DND-41 (cell line): Measurements from ENCODE around the gene NBEA.

Experiments used
- ATAC-seq: fragments of 200-7000 bp; cut with Tn5 transposase; 3 replicates; pipeline ENCODE4 v1.9.1; 2021; ENCODE audit warnings: low read depth; ENCODE audit not compliant: insufficient read depth
- DNase-seq: peaks from one replicate; pipeline ENCODE4 v3.0.0-alpha.2; 2020
- H2AFZ ChIP-seq: 2 replicates; pipeline ENCODE4 v1.6.0; 2012; ENCODE audit warnings: low read depth, low read length
- H3K27ac ChIP-seq: 2 replicates; pipeline ENCODE4 v1.5.1; 2012; ENCODE audit warnings: low read length, inconsistent platforms
- H3K27me3 ChIP-seq: fragments of 200-600 bp; sonication (generic); 2 replicates; pipeline ENCODE4 v1.6.0; 2012; ENCODE audit warnings: low read length, mild to moderate bottlenecking, inconsistent platforms; ENCODE audit not compliant: insufficient read depth, poor library complexity
- H3K36me3 ChIP-seq: 2 replicates; pipeline ENCODE4 v1.5.1; 2012; ENCODE audit warnings: low read length, inconsistent platforms; ENCODE audit not compliant: insufficient read depth
- H3K4me1 ChIP-seq: 2 replicates; pipeline ENCODE4 v1.5.1; 2012; ENCODE audit warnings: mild to moderate bottlenecking, low read length; ENCODE audit not compliant: insufficient read depth
- H3K4me2 ChIP-seq: 2 replicates; pipeline ENCODE4 v1.6.0; 2012; ENCODE audit warnings: mild to moderate bottlenecking, moderate library complexity, low read length, inconsistent platforms; ENCODE audit not compliant: insufficient read depth
- H3K4me3 ChIP-seq, 2 experiments: fragments of 200-600 bp in 1 of 2; shearing (Covaris generic) in 1 of 2; 2 replicates each; pipeline ENCODE4 v1.5.1; 2012 to 2016; ENCODE audit warnings: inconsistent platforms in 2 of 2, low read length in 2 of 2, mild to moderate bottlenecking in 2 of 2, low read depth in 1 of 2, moderate library complexity in 1 of 2
- H3K79me2 ChIP-seq: 2 replicates; pipeline ENCODE4 v1.6.0; 2012; ENCODE audit warnings: low read length, inconsistent platforms; ENCODE audit not compliant: insufficient read depth
- H3K9ac ChIP-seq: 2 replicates; pipeline ENCODE4 v1.6.0; 2012; ENCODE audit warnings: low read depth, mild to moderate bottlenecking, inconsistent platforms, low read length, moderate library complexity
- H3K9me3 ChIP-seq: 2 replicates; pipeline ENCODE4 v1.5.1; 2012; ENCODE audit warnings: low read length, moderate library complexity, mild to moderate bottlenecking, inconsistent platforms; ENCODE audit not compliant: insufficient read depth, severe bottlenecking
- H4K20me1 ChIP-seq: 2 replicates; pipeline ENCODE4 v1.6.0; 2012; ENCODE audit warnings: low read length; ENCODE audit not compliant: insufficient read depth
- EZH2 ChIP-seq: IDR thresholded peaks from 3 replicates; pipeline ENCODE4 v1.6.1; 2012; ENCODE audit warnings: borderline replicate concordance, low read depth, mild to moderate bottlenecking, moderate library complexity, low read length, inconsistent platforms; ENCODE audit not compliant: severe bottlenecking
- TF ChIP-seq, protein P1 (sequence below): IDR thresholded peaks from 2 replicates; pipeline ENCODE4 v1.5.1; 2012; ENCODE audit warnings: borderline replicate concordance, low read length, moderate library complexity, mild to moderate bottlenecking; ENCODE audit not compliant: poor library complexity, severe bottlenecking; ENCODE audit errors: extremely low read depth

The NBEA gene

DNA sequence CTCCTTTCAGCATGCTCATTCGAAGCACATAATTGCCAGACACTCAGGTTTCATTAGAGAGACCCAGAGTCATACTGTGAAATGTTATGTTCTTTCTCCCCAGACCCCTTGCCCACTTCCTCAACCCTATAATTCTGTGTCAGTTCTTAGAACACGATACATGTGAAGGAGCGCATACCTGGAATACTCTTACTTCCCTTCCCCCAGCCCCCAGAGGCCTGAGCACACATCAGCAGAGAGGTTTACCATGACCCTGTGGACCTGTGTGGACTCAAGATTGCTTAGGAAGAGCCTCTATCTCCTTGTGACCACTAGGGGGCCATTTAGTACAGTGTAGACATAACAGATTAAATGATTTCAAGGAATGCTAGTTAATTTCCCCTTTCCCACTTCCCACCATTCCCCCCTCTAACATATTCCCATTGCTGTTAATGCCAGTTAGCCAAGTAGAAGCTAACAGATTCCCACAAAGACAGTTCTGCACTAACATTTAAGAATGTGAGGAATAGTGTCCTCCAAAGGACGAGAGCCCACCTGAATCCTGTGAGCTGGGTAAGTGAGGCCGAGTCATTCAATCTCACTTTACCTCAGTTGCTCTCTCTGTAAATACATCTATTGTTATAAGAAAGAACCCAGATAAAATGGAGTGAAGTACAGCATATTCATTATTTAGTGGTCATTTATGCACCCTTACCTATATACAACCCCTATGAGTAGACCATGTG lies 688.6 kb downstream of the NBEA start:
- Histone ChIP-seq H3K27me3 (no peaks in the 10 kb centered on the region), H2AFZ (no peak overlapping the region), H3K4me2 (no peak overlapping the region), H3K79me2 (no peaks in the 10 kb centered on the region), H3K4me3 (no peak overlapping the region), H3K9me3 (no peaks in the 10 kb centered on the region), H3K36me3 (no peaks in the 10 kb centered on the region), H3K9ac (no peak overlapping the region), H4K20me1 (no peaks in the 10 kb centered on the region), H3K4me1 (no peaks in the 10 kb centered on the region), H3K27ac (no peak overlapping the region)
- TF ChIP-seq, protein P1, sequence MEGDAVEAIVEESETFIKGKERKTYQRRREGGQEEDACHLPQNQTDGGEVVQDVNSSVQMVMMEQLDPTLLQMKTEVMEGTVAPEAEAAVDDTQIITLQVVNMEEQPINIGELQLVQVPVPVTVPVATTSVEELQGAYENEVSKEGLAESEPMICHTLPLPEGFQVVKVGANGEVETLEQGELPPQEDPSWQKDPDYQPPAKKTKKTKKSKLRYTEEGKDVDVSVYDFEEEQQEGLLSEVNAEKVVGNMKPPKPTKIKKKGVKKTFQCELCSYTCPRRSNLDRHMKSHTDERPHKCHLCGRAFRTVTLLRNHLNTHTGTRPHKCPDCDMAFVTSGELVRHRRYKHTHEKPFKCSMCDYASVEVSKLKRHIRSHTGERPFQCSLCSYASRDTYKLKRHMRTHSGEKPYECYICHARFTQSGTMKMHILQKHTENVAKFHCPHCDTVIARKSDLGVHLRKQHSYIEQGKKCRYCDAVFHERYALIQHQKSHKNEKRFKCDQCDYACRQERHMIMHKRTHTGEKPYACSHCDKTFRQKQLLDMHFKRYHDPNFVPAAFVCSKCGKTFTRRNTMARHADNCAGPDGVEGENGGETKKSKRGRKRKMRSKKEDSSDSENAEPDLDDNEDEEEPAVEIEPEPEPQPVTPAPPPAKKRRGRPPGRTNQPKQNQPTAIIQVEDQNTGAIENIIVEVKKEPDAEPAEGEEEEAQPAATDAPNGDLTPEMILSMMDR: peak; percentile 68
- no peak for TF ChIP-seq EZH2
- peak; percentile 82 for ATAC-seq
- DNase-seq: no peak

DNA sequence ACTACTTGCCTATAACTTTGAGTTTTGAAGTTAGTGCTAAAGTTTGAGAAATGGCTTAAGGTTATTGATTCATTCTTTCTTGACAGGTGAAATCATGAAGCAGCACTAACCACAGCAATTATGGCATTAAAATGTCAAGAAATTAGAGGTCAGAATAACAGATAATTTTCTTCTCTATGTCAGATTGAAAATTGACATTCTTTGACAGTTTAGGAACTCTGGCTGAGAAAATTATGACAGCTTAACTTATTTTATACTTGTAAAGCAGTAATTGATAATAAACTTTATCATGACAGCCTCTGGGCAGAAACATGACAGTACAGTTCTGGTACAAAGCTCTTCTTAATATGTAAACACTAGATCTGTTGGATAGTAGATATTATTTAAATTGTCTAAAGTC lies 689.6 kb downstream of the NBEA start:
- no peak overlapping the region for H2AFZ ChIP-seq
- H3K4me3 ChIP-seq: no peak overlapping the region
- H3K9ac ChIP-seq: no peak overlapping the region
- no peak for ATAC-seq
- H3K27ac ChIP-seq: no peak overlapping the region
- no peaks in the 10 kb centered on the region for H4K20me1 ChIP-seq
- H3K4me2 ChIP-seq: no peak overlapping the region
- TF ChIP-seq EZH2: no peak
- TF ChIP-seq, protein P1: no peak
- no peaks in the 10 kb centered on the region for H3K79me2 ChIP-seq
- no peak for DNase-seq
- H3K27me3 ChIP-seq: no peaks in the 10 kb centered on the region
- H3K36me3 ChIP-seq: no peaks in the 10 kb centered on the region
- H3K9me3 ChIP-seq: no peaks in the 10 kb centered on the region
- no peaks in the 10 kb centered on the region for H3K4me1 ChIP-seq

DNA sequence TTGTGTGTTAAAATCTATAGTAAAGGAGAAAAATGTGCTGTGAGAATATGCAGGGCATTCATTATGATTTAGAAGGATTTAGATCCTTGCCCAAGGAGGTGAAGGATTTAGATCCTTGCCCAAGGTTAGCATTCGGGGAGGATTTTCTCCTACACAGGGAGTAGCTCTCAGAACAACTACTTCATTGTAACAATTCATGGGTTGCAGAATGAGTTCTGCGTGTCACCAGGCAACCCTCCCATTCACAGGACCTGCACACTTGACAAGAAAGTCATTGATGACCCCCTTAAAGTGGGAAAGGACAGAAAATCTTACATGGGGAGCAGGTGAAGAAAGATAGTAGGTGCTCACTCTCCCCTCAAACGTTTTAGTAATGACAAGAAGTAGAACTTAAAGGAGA lies 701.6 kb downstream of the NBEA start:
- Histone ChIP-seq H3K9me3 (no peaks in the 10 kb centered on the region), H3K27ac (no peak overlapping the region), H3K36me3 (no peaks in the 10 kb centered on the region), H2AFZ (no peak overlapping the region), H3K4me3 (no peak overlapping the region), H3K79me2 (no peaks in the 10 kb centered on the region), H3K27me3 (no peaks in the 10 kb centered on the region), H3K4me1 (no peaks in the 10 kb centered on the region), H4K20me1 (no peaks in the 10 kb centered on the region), H3K4me2 (no peak overlapping the region), H3K9ac (no peak overlapping the region)
- TF ChIP-seq, protein P1: no peak
- TF ChIP-seq EZH2: no peak
- no peak for DNase-seq
- no peak for ATAC-seq

DNA sequence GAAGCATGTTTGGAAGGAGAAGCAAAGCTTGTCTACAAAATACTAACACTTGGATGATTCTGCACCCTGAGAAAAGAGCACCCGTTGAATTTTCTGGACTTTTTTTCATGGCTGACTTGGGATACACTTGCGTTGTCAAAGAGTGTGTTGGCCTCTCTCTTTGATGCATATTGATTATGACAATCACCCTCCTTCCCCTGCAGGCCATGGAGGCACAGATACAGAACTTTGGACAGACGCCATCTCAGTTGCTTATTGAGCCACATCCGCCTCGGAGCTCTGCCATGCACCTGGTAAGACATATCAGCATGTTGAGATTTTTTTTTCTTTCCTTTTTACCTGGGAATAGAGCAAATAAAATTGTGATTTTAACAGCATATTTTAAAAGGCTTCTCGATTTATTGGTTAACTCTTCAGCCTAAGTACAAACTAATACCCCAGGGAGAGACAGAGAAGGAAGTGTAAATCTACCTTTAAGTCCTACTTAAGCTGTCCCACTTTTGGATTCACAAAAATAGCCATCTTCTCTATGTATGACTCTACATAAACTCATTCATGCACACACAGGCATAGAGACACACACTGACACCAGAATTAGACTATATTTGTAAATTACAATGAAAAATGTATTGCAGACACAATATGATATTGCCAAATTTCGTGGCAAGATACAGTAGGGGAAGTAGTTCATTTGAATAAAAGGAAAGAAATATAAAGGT lies 704.1 kb downstream of the NBEA start:
- Histone ChIP-seq H3K36me3 (no peaks in the 10 kb centered on the region), H3K4me1 (no peaks in the 10 kb centered on the region), H4K20me1 (no peaks in the 10 kb centered on the region), H3K79me2 (no peaks in the 10 kb centered on the region), H3K9me3 (no peaks in the 10 kb centered on the region), H3K27ac (no peak overlapping the region), H3K4me2 (no peak overlapping the region), H2AFZ (no peak overlapping the region), H3K27me3 (no peaks in the 10 kb centered on the region), H3K4me3 (no peak overlapping the region), H3K9ac (no peak overlapping the region)
- no peak for TF ChIP-seq EZH2
- TF ChIP-seq, protein P1: no peak
- DNase-seq: no peak
- ATAC-seq: no peak
